ENCODE data around the gene VWA3B. TPM values are rescaled to one million over a fixed set of nuclear protein-coding genes. Genes with fewer than 3 reads are reported as not detected.
"Not testable (repeated sequence)": the region's sequence is repeated elsewhere in the genome, so short reads cannot be mapped to it uniquely, and the experiment has no call there.

Gene VWA3B
- total RNA-seq, 2 donors from 2014 or later, result 4.0 TPM; not detected in 1

- Histone ChIP-seq H3K27ac (no peak overlapping the region), H3K9me3 (no peaks in the 10 kb centered on the region), H3K36me3 (no peaks in the 10 kb centered on the region), H3K27me3 (replicated peaks; ENCODE audit: insufficient read depth) (no peaks in the 10 kb centered on the region), H3K4me1 (replicated peaks) (no peaks in the 10 kb centered on the region), H3K4me3 (no peak overlapping the region)
- 93% methylated on average over 1 of the region's 1 CpG for WGBS
- TF ChIP-seq POLR2AphosphoS5 (IDR thresholded peaks at IDR 0.05) (no peak), POLR2A (IDR thresholded peaks at IDR 0.05) (no peak), CTCF (IDR thresholded peaks at IDR 0.05) (no peak)
- DNase-seq (ENCODE audit: low spot score), result no peak
- intact Hi-C loops (cut with DNase I), result no loop called here
These were observed 4.8 kb downstream of the VWA3B start for GRCh38 chr2:98091738-98092137.

GRCh38 chr2:98093146-98093545, 6.2 kb downstream of the VWA3B start:
- DNase-seq (ENCODE audit: low spot score), result no peak
- no peaks in the 10 kb centered on the region for H3K27me3 ChIP-seq (replicated peaks; ENCODE audit: insufficient read depth)
- intact Hi-C loops (cut with DNase I), result no loop called here

DNA sequence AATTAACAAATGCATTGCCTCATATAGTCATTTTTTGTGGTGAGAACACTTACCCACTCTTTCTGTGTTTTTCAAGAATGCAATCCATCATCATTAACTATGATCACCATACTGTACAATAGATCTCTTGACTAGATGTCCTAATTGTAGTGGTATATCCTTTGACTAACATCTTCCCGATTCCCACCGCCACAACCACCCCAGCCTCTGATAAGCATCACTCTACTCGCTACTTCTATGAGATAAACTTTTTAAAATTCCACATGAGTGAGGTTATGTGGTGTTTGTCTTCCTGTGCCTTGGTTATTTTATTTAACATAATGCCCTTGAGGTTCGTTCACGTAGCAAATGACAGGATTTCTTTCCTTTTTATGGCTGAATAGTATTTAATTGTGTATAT, 6.6 kb downstream of the VWA3B start:
- WGBS, result 71% methylated on average over 5 of the region's 5 CpGs
- intact Hi-C loops (cut with DNase I), result no loop called here

More at GRCh38 chr2:98093146-98093545, 6.2 kb downstream of the VWA3B start:
- Histone ChIP-seq H3K4me1 (replicated peaks) (no peaks in the 10 kb centered on the region), H3K36me3 (no peaks in the 10 kb centered on the region), H3K9me3 (no peaks in the 10 kb centered on the region), H3K4me3 (no peak overlapping the region), H3K27ac (no peak overlapping the region)
- WGBS, result 91% methylated on average over 3 of the region's 3 CpGs
- TF ChIP-seq POLR2AphosphoS5 (IDR thresholded peaks at IDR 0.05) (no peak), POLR2A (IDR thresholded peaks at IDR 0.05) (no peak), CTCF (IDR thresholded peaks at IDR 0.05) (no peak)

DNA sequence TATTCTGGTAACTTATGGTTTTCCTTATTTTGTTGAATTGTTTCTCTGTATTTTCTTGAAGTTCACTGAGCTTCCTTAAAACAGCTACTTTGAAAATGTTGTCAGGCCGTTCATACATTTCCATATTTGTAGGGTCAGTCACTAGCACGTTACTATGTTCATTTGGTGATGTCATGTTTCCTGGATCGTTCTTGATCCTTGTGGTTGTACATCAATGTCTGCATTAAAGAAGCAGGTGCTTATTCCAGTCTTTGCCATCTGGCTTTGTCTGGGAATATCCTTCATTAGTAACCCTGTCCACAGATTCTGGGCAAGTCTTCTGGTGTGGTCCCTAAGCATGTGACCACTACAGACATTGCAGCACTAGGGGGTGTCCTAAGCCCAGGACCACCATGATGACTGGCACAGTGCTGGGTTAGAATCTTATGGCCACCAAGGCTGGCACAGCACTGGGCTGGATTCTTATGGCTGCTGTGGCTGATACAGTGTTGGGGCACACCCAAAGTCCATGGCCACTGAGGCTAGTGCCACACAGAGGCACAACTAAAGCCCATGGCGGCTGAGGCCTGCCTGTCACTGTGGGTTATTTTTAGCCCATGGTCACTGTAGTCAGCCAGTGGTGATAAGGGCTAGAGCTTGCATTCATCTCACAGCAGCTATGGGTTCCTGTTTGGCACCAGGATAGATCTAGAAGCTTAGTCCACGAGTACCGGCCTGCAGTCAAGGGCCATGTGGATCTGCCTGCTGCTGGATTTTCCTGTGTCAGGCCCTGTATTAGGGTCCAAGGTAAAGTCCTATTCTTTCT, 13.2 kb downstream of the VWA3B start:
- WGBS, result 88% methylated on average over 6 of the region's 6 CpGs
- intact Hi-C loops (cut with DNase I), result no loop called here
- no peak for DNase-seq (ENCODE audit: low spot score)
- TF ChIP-seq CTCF (IDR thresholded peaks at IDR 0.05), result no peak
- TF ChIP-seq POLR2AphosphoS5 (IDR thresholded peaks at IDR 0.05), result no peak
- TF ChIP-seq POLR2A (IDR thresholded peaks at IDR 0.05), result no peak
- no peaks in the 10 kb centered on the region for H3K27me3 ChIP-seq (replicated peaks; ENCODE audit: insufficient read depth)
- no peaks in the 10 kb centered on the region for H3K9me3 ChIP-seq
- H3K36me3 ChIP-seq, result no peaks in the 10 kb centered on the region
- H3K4me1 ChIP-seq (replicated peaks), result no peaks in the 10 kb centered on the region
- H3K4me3 ChIP-seq, result no peak overlapping the region
- H3K27ac ChIP-seq, result no peak overlapping the region

More for the DNA sequence above, 6.6 kb downstream of the VWA3B start:
- no peaks in the 10 kb centered on the region for H3K36me3 ChIP-seq
- H3K9me3 ChIP-seq, result no peaks in the 10 kb centered on the region
- no peak overlapping the region for H3K27ac ChIP-seq
- no peak for DNase-seq (ENCODE audit: low spot score)
- no peak overlapping the region for H3K4me3 ChIP-seq
- H3K27me3 ChIP-seq (replicated peaks; ENCODE audit: insufficient read depth), result no peaks in the 10 kb centered on the region
- no peaks in the 10 kb centered on the region for H3K4me1 ChIP-seq (replicated peaks)
- TF ChIP-seq CTCF (IDR thresholded peaks at IDR 0.05) (no peak), POLR2A (IDR thresholded peaks at IDR 0.05) (no peak), POLR2AphosphoS5 (IDR thresholded peaks at IDR 0.05) (no peak)

DNA sequence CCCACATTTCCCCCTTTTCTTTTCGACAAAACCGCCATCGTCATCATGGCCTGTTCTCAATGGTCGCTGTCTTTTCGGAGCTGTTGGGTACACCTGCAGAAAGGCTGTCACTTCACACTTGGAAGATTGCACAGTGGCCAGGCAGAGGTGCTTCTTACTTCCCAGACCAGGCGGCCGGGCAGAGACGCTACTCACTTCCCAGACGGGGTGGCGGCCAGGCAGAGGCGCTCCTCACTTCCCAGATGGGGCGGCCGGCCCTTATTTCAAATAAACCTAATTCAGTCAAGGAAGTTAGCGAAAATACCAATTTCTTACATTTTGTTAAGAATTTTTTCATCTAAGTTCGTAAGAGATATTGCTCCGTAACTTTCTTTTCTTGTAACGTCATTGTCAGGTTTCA, 15.3 kb downstream of the VWA3B start:
- H3K27ac ChIP-seq; H3K27me3 ChIP-seq (replicated peaks; ENCODE audit: insufficient read depth); H3K9me3 ChIP-seq; intact Hi-C loops (cut with DNase I); H3K4me1 ChIP-seq (replicated peaks); H3K36me3 ChIP-seq; DNase-seq (ENCODE audit: low spot score); H3K4me3 ChIP-seq: not testable (repeated sequence)
- 96% methylated on average over 17 of the region's 17 CpGs for WGBS

Data from prostate gland (tissue), 2 donors.